HepG2 (cell line): Measurements from ENCODE around the gene TMEM98. TPM values are rescaled to one million over a fixed set of nuclear protein-coding genes. Genes with fewer than 3 reads are reported as not detected.

Experiments
- GATAD2A ChIP-seq: IDR thresholded peaks from 2 replicates; pipeline ENCODE4 v1.6.1; 2016
- HMGA1 ChIP-seq: sonication (generic); formaldehyde crosslinking; conservative IDR thresholded peaks from 2 replicates; pipeline ENCODE4 v1.4.0; 2020; ENCODE audit warnings: missing genetic modification reagents
- HNF4G ChIP-seq, 2 experiments: sonication (generic) in 1 of 2; formaldehyde crosslinking in 1 of 2; IDR thresholded peaks; 2 replicates each; pipeline versions ENCODE4 v1.4.0 to v1.6.1; 2011 to 2020; ENCODE audit warnings: borderline replicate concordance in 2 of 2, low read depth in 2 of 2, mild to moderate bottlenecking in 2 of 2, low read length in 1 of 2, missing genetic modification reagents in 1 of 2, moderate library complexity in 1 of 2
- HOMEZ ChIP-seq: IDR thresholded peaks from 2 replicates; pipeline ENCODE4 v1.6.1; 2016; ENCODE audit warnings: low read depth
- IRF1 ChIP-seq: sonication (generic); formaldehyde crosslinking; IDR thresholded peaks from 2 replicates; pipeline ENCODE4 v1.4.0; 2020; ENCODE audit warnings: low read depth, mild to moderate bottlenecking, missing genetic modification reagents
- MEIS1 ChIP-seq: sonication (generic); formaldehyde crosslinking; IDR thresholded peaks from 2 replicates; pipeline ENCODE4 v1.9.0; 2021; ENCODE audit warnings: mild to moderate bottlenecking, missing genetic modification reagents, moderate library complexity, borderline replicate concordance
- MYC ChIP-seq: sonication (generic); formaldehyde crosslinking; IDR thresholded peaks from 2 replicates; pipeline ENCODE4 v1.9.0; 2021; ENCODE audit warnings: missing genetic modification reagents, borderline replicate concordance
- RBAK ChIP-seq: sonication (generic); formaldehyde crosslinking; IDR thresholded peaks from 2 replicates; pipeline ENCODE4 v1.5.1; 2020; ENCODE audit warnings: mild to moderate bottlenecking, missing genetic modification reagents
- RFX5 ChIP-seq: IDR thresholded peaks from 2 replicates; pipeline ENCODE4 v1.6.1; 2011; ENCODE audit warnings: low read depth, low read length, improper control_type of control experiment
- SOX13 ChIP-seq, 3 experiments: fragments of 450-650 bp in 1 of 3; sonication (generic) in 1 of 3; formaldehyde crosslinking in 1 of 3; IDR thresholded peaks in 2 of 3; conservative IDR thresholded peaks in 1 of 3; 2 replicates each; pipeline versions ENCODE4 v1.5.0 to v1.6.1; 2016 to 2020; ENCODE audit warnings: antibody characterized with exemption in 1 of 3, mild to moderate bottlenecking in 1 of 3, missing compliant biosample characterization in 1 of 3, missing genetic modification reagents in 1 of 3, moderate library complexity in 1 of 3
- SRF ChIP-seq: IDR thresholded peaks from 2 replicates; pipeline ENCODE4 v1.6.1; 2011; ENCODE audit warnings: mild to moderate bottlenecking, low read depth, low read length, moderate library complexity
- TEAD2 ChIP-seq: sonication (generic); formaldehyde crosslinking; IDR thresholded peaks from 2 replicates; pipeline ENCODE4 v1.9.0; 2021; ENCODE audit warnings: missing genetic modification reagents
- XBP1 ChIP-seq: sonication (generic); formaldehyde crosslinking; IDR thresholded peaks from 2 replicates; pipeline ENCODE4 v1.5.0; 2020; ENCODE audit warnings: missing genetic modification reagents
- YEATS4 ChIP-seq: sonication (generic); formaldehyde crosslinking; IDR thresholded peaks from 2 replicates; pipeline ENCODE4 v1.4.0; 2020; ENCODE audit warnings: missing genetic modification reagents, borderline replicate concordance
- ZFP91 ChIP-seq: sonication (generic); formaldehyde crosslinking; IDR thresholded peaks from 2 replicates; pipeline ENCODE4 v1.9.0; 2022; ENCODE audit warnings: missing genetic modification reagents, mild to moderate bottlenecking, borderline replicate concordance
- ZMYM4 ChIP-seq: sonication (generic); formaldehyde crosslinking; IDR thresholded peaks from 2 replicates; pipeline ENCODE4 v1.8.1; 2023; ENCODE audit warnings: mild to moderate bottlenecking, missing genetic modification reagents
- ZNF101 ChIP-seq: sonication (generic); formaldehyde crosslinking; IDR thresholded peaks from 2 replicates; pipeline ENCODE4 v1.4.0; 2020; ENCODE audit warnings: mild to moderate bottlenecking, low read depth, missing genetic modification reagents, borderline replicate concordance
- ZNF263 ChIP-seq: sonication (generic); formaldehyde crosslinking; IDR thresholded peaks from 2 replicates; pipeline ENCODE4 v1.4.0; 2020; ENCODE audit warnings: missing genetic modification reagents
- ZNF264 ChIP-seq: sonication (generic); formaldehyde crosslinking; IDR thresholded peaks from 2 replicates; pipeline ENCODE4 v1.4.0; 2020; ENCODE audit warnings: missing genetic modification reagents
- ZNF350 ChIP-seq: sonication (generic); formaldehyde crosslinking; IDR thresholded peaks from 2 replicates; pipeline ENCODE4 v1.4.0; 2020; ENCODE audit warnings: mild to moderate bottlenecking, low read depth, missing genetic modification reagents, borderline replicate concordance
- ZNF660 ChIP-seq: sonication (generic); formaldehyde crosslinking; IDR thresholded peaks from 2 replicates; pipeline ENCODE4 v1.5.1; 2020; ENCODE audit warnings: mild to moderate bottlenecking, low read depth, missing genetic modification reagents, borderline replicate concordance
- ZNF672 ChIP-seq: sonication (generic); formaldehyde crosslinking; IDR thresholded peaks from 2 replicates; pipeline ENCODE4 v1.8.1; 2022; ENCODE audit warnings: missing genetic modification reagents
- ZSCAN12 ChIP-seq: sonication (generic); formaldehyde crosslinking; IDR thresholded peaks from 2 replicates; pipeline ENCODE4 v1.9.0; 2021; ENCODE audit warnings: mild to moderate bottlenecking, missing genetic modification reagents
- polyA plus RNA-seq, 8 experiments: library from polyadenylated mRNA; depleted of rRNA in 3 of 8; stranded (reverse) in 7 of 8; unstranded in 1 of 8; fragments of >200 nt; fragmentation: Illumina TruSeq in 4 of 8; extraction: Trizol in 4 of 8; gene quantifications; 2 replicates each; pipeline versions ENCODE4 v1.2.1 to v1.2.3, GENCODE V29; 2011 to 2016; ENCODE audit warnings: low read depth in 4 of 8, missing spikeins in 1 of 8, mixed read lengths in 1 of 8; ENCODE audit not compliant: insufficient read depth in 1 of 8
- total RNA-seq, 5 experiments: library from RNA; depleted of rRNA; stranded (reverse); fragments of >200 nt; fragmentation: Illumina TruSeq; extraction: Trizol; gene quantifications; 2 replicates each; pipeline ENCODE4 v1.2.3, GENCODE V29; 2016; ENCODE audit warnings: low read depth in 1 of 5

Gene TMEM98
- total and polyA plus RNA-seq, 2 of the 13 experiments (the other 11 are each of a cell fraction or from before 2014, with no cell fraction given): 103 to 175 TPM

- TF ChIP-seq HNF4G (IDR thresholded peaks at IDR 0.05; ENCODE audit: borderline replicate concordance, low read depth, low read length) (no peak), HNF4G (CRISPR knock-in tag; IDR thresholded peaks at IDR 0.05; ENCODE audit: borderline replicate concordance, low read depth) (no peak), HOMEZ (CRISPR knock-in tag) (no peak), ZNF672 (CRISPR knock-in tag) (no peak), IRF1 (CRISPR knock-in tag) (no peak), TEAD2 (CRISPR knock-in tag) (peak; percentile 59; the same call in 1 of the 2 replicates), GATAD2A (CRISPR knock-in tag) (peak; percentile 24; the same call in 1 of the 2 replicates), HMGA1 (CRISPR knock-in tag) (no peak), ZNF263 (CRISPR knock-in tag) (no peak), ZNF660 (CRISPR knock-in tag) (no peak), ZFP91 (peak; percentile 31; the same call in 1 of the 2 replicates), RFX5 (peak; percentile 22; the same call in 1 of the 2 replicates), SRF (no peak), SOX13 (IDR thresholded peaks at IDR 0.05) (no peak), SOX13 (CRISPR knock-in tag; conservative IDR thresholded peaks at IDR 0.05 in 1 of 2, IDR thresholded peaks at IDR 0.05 in 1 of 2) (peak in 1 of 2 experiments; percentile 44; a peak in 1 of 4 replicates), MYC (peak; percentile 43; the same call in 1 of the 2 replicates), YEATS4 (no peak), ZMYM4 (CRISPR knock-in tag) (0 out of 2 replicates have a peak, but pooled peaks have one; percentile 23), ZNF350 (CRISPR knock-in tag) (peak; percentile 39; the same call in 1 of the 2 replicates), XBP1 (CRISPR knock-in tag) (0 out of 2 replicates have a peak, but pooled peaks have one; percentile 43), ZNF264 (CRISPR knock-in tag) (peak; percentile 45; the same call in 1 of the 2 replicates), ZNF101 (no peak), MEIS1 (no peak), RBAK (CRISPR knock-in tag) (no peak), ZSCAN12 (CRISPR knock-in tag) (no peak)
Observed at GRCh38 chr17:32936894-32937500, 9.0 kb downstream of the TMEM98 start (continued).
